Astrocyte of the hippocampus (primary cell): Measurements from ENCODE around the gene IGLL5.
"Not testable (repeated sequence)": the region's sequence is repeated elsewhere in the genome, so short reads cannot be mapped to it uniquely, and the experiment has no call there.

Experiments
- DNase-seq: peaks from one replicate; pipeline ENCODE4 v3.0.0; 2011; ENCODE audit warnings: low read depth, low spot score

Gene IGLL5

DNA sequence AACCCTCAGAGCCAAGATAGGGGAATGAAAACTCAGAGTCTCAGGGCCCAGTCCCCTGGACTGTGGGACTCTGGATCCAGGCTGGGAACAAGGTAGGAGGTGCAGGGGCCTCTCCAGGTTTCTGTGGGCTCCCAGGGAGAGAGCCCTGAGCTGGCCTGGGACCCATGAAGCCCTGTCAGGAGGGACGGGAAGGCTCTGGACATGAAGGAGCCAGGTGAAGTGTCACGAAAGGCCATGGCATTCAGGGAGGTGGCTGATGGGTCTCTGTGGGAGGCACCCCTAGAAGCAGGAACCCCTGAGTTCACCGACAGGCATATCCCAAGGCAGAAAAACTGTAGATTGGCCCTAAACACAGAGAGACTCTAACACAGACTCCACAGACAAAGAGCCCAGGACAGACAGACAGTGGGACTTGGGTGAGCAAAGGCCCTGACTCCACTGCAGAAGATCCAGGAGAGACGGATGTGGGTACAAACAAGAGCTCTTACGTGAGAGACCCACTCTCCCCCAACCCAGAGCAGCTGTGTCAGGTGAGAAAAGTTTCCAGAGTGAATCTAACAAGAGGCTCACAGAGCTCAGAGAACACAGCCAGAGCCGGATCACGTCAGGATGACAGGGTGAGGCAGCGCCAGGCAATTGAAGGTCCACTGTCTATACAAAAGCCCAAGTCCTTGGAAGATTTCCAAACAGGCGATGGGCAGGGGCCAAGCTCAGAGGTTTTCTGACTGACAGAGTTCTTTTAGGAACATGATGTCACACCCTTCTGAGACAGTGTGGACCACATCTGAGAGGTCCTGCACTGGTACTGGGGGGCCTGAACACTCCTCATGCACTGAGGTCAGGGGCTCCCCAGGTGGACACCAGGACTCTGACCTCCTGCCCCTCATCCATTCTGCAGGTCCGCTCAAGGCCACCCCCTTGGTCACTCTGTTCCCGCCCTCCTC is 27.4 kb downstream of the IGLL5 start:
- no peak for DNase-seq

- DNase-seq, result no peak
Observed at GRCh38 chr22:22915670-22916035, 28.0 kb downstream of the IGLL5 start.

DNA sequence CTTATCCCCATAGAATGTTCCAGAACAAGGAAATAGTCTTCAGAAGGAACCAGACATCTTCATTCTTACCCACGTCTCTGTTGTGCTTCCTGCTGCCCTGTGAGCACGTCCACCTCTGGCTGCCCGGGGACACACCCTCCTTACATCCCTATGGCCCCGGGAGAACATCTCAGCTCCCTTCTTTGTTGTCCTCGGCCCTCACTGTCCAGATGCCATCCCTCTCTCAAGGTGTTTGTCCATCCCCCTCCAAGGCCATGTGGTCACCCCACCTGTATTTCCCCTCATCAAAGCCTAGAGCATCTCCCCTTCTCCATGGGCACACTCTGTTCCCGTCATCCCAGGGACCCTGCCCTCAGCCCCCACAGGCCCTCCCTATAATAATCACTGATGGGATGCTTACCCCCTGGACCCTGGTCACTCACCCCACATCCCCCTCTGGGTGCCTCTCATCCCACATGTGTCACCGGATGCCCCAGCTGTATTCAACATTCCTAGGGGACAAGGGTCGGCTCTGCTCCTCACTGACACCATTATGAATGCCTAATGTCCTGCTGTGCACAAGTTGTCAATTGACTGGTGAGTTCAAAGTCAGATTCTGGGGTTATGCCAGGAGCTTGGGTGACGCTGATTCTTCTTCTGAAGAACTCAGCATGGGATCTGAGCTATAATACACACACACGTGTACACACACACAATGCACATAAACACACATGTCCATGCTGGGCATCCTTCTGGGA is 28.8 kb downstream of the IGLL5 start:
- DNase-seq, result no peak

GRCh38 chr22:22916952-22917290 is 29.3 kb downstream of the IGLL5 start:
- DNase-seq, result no peak

GRCh38 chr22:22917377-22917776 is 29.8 kb downstream of the IGLL5 start:
- DNase-seq, result no peak

DNA sequence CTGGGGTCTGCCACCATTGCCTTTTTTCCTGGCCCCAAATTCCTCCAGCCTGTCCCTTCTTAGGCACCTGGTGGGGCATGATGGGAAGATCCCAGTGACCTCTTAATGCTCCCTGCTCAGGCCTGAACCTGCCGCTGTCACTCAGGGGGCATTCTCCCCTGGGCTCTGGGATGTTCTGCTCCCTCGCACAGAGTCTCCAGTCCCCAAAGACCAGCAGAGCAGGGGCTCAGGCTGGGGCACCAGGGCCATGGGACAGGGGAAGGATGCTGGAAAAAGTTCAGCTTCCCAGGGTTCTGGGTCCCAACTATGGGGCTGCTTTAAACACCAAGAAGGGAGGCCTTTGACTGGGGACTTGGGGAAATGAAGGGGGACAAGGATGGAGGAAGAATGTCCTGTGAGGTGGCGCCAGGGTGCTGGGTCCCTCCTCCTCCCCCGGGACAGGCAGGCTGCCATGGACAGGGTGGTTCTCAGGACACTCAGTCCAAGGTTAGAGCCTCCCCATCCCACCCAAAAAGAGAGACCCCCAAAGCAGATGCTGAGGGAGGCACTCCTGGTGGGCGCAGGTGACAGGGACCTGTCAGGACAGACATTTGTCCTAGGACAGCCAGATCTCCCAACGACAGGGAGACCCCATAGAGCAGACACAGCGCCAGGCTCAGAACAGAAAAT is 30.8 kb downstream of the IGLL5 start:
- DNase-seq, result no peak

GRCh38 chr22:22919041-22919440 is 31.4 kb downstream of the IGLL5 start:
- DNase-seq, result no peak

- DNase-seq, result no peak
Observed at GRCh38 chr22:22920104-22920654, 32.6 kb downstream of the IGLL5 start.

DNA sequence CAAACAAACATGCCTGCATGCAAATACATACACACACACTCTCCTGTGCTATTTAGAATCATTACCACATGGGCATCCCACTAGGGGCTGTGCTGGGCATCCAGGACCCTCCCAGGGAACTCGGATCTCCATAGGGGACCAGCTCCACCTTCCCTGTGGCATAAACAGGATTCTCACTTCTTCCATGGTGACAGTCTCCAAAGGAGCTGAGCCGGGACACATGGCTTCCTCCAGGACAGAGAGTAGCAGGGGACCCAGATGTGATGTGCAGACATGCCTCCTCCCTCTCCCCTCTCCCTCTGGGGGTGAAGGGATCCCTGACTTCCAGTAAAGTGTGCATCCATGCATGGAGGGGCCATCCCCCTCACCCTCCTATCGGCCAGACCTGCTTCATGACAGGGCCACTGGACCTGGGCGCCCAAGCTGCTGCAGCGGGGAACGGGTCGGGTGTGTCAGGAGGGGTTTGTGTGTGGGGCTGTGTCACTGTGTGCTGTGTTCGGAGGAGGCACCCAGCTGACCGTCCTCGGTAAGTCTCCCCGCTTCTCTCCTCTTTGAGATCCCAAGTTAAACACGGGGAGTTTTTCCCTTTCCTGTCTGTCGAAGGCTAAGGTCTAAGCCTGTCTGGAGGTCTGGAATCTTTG is 33.4 kb downstream of the IGLL5 start:
- no peak for DNase-seq

GRCh38 chr22:22921575-22921974 is 34.0 kb downstream of the IGLL5 start:
- no peak for DNase-seq

- not testable (repeated sequence) for DNase-seq
Observed at GRCh38 chr22:22922092-22922953, 34.7 kb downstream of the IGLL5 start.

DNA sequence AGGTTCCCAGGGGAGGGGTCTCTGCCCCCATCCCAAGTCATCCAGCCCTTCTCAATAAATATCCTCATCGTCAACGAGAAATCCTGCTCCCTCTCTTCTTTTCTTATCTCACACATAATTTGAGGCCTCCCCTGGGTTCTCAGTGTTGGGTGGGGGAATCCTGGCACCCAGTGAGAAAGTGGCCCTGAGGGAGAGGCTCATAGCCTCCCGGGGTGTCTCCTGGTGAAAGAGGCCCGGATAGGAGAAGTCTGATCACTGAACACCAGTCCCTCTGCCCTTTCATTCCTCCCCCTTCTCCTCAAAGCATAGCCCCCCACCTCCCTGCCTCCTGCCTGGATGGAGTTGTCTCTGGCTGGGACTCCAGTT is 35.3 kb downstream of the IGLL5 start:
- no peak for DNase-seq

DNA sequence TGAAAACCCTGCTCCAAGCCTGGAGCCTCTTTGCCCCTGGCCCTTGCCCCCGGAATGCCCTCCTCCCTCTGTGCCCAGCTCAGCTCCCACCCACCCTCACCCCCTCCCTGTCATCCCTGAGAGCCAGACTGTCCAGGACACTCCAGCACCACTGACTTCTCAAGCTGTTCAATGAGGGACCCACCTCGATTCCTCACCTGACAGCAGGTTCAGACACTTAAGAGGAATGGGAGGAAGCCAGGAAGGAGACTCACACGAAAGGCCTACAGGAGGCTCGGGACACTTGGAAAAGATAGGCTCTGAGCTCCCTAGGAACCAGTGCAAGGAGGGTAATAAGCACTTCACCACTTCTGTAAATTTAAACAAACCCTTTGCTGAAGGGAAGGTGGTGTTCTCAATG is 35.8 kb downstream of the IGLL5 start:
- DNase-seq, result no peak

- DNase-seq, result no peak
Observed at GRCh38 chr22:22923930-22924329, 36.3 kb downstream of the IGLL5 start.

DNA sequence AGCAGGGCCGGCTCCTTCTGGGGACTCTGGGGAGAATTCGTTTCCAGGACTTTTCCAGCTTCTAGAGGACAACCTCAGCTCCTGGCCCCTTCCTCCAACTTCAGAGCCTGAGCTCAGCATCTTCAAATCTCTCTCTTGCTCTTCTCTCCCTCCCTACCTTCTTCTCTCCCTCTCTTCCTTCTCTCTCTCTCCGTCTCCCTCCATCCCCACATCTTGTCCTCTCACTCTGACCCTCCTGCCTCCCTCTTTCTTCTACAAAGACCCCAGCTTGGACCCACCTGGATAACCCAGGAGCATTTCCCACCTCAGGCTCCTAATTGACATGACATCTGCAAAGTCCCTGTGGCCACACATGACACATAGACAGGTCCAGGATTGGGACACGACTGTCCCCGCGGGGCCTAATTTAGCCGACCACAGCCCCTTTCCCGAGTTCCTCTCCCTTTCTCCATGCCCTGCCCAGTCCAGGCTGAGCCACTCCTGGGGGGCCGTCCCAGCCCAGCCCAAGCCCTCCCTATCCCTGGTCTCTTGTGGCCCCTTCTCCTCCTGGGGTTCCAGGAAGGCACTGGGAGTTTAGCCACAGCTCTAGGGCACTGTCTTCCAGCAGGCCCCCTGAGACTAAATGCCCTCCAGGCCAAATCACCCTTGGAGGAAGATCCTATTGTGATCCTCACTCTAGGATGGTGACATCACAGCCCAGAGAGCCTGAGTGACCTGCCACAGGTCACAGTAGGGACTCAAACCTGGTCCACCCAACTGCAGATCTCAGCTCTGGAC is 36.9 kb downstream of the IGLL5 start:
- DNase-seq, result no peak

DNA sequence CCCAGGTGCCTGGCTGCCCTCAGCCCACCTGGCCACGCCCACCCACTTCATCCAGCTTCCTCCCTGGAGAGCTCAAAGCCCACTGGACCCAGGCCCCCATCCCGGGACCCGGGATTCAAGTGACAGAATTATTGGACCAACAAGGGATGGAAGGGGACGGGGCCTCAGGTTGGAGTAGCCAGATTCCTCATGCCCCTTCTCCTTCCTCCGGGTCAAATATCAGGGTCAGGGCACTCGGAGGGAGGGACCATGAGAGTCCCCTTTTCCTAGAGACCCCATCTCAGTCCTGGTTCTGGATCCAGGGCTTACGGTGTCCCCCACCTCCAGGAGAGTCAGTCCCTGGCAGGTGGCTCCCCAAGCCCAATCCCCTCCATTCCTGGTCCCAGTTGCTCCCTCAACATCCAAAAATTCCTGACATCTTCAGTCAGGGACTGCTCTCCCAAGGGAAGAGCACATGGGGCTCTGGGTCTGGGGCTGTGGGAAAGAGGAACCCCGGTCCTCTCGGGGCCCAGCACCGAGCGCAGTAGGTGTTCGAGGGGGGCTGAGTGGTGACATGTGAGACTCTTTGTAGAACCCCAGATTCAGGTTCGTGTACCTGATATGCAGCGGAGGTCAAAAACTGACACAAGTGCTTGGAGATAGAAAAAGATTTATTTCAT is 37.7 kb downstream of the IGLL5 start:
- no peak for DNase-seq

DNA sequence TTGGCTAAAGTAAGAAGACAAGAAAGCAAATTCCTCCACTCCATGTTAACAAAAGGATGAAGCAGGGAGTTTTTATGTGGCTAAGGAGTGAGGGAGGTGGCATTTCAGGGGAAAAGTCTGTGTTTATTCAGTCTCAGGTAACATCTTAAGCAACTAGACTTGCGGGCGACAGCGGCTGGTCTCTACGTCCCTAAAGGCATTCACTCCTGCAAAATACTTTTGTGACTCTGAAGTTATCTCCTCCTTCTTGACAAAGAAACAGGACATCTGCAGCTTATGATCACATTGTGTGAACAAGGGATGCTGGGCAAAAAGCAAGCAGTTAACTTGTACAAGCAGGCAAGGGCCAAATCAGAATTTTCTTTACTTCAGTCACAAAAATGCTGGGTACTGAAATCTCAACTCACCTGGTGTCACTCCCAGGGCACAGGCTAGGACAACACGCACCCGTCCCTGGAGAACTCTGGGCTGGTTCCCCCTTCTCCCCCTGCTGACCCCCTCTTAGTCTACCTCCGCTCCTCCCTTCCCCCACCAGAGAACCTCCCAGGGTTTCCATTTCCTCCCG is 38.3 kb downstream of the IGLL5 start:
- DNase-seq, result no peak

- no peak for DNase-seq
Observed at GRCh38 chr22:22926370-22927195, 39.0 kb downstream of the IGLL5 start.
